ENCODE data around the gene RDX.
"Not testable (repeated sequence)": the region's sequence is repeated elsewhere in the genome, so short reads cannot be mapped to it uniquely, and the experiment has no call there.

Gene RDX

DNA sequence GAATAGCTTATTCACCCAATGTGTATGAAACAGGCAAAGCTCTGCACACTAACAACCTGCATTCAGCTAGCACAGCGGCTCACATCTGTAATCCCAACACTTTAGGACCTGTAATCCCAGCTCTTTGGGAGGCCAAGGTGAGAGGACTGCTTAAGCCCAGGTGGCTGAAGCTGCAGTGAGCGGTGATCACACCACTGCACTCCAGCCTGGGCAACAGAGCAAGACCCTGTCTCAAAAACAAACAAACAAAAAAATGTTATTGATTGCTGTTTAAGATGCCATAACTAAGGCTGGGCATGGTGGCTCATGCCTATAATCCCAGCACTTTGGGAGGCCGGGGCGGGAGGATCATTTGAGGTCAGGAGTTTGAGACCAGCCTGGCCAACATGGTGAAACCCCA is 15.8 kb downstream of the RDX start:
- Mint-ChIP-seq H3K36me3 (ENCODE audit: insufficient read depth) (peaks cover 17% of the 10 kb centered on the region), H3K4me1 (ENCODE audit: low read depth in 2 of 2) (peaks cover 10% of the 10 kb centered on the region in 2 donors)
- H3K9me3 Mint-ChIP-seq; H3K4me3 Mint-ChIP-seq; H3K27ac Mint-ChIP-seq; ATAC-seq (replicated peaks); H3K27me3 Mint-ChIP-seq; DNase-seq: not testable (repeated sequence)

DNA sequence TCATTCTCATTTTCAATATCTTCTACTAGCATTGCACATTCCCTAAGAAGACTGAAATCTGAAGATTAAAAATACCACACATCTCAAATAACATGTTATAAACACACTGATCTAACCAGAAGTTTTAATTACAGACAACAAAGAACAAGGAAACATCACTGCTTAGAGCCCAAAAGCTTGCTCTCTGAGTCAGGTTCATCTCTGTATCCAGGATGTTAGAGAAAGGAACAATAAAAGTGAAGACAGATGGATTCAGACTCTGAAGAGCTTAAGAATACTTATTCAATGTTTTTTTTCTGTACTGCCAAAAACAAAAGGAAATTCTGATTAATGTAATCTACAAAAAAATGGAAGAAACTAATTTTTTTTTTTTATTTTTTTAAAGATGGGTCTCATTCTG is 16.5 kb downstream of the RDX start:
- ATAC-seq (replicated peaks) (no peak), DNase-seq (no peak)
- no peak overlapping the region for H3K27ac Mint-ChIP-seq
- no peaks in the 10 kb centered on the region for H3K27me3 Mint-ChIP-seq
- H3K4me1 Mint-ChIP-seq (ENCODE audit: low read depth in 2 of 2), result peaks cover 10% of the 10 kb centered on the region in 2 donors
- no peak overlapping the region for H3K4me3 Mint-ChIP-seq
- peaks cover 17% of the 10 kb centered on the region for H3K36me3 Mint-ChIP-seq (ENCODE audit: insufficient read depth)
- H3K9me3 Mint-ChIP-seq, result no peaks in the 10 kb centered on the region

DNA sequence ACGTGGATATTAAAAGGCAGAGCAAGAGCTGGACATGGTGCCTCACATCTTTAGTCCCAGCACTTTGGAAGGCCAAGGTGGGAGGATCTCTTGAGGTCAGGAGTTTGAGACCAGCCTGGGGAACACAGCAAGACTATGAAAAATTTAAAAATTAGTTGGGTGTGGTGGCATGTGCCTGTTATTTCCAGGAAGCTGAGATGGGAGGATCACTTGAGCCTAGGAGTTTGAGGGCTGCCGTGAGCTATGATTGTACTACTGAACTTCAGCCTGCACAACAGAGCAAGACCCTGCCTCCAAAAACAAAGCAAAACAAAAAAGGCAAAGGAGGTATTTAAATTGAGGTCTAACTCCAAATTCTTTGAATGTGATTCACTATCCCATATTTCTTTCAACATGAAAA is 23.5 kb downstream of the RDX start:
- DNase-seq, result no peak
- Mint-ChIP-seq H3K27ac (peak overlapping the region in 1 of 2 donors; percentile 53), H3K4me3 (no peak overlapping the region), H3K9me3 (no peaks in the 10 kb centered on the region), H3K27me3 (no peaks in the 10 kb centered on the region), H3K36me3 (ENCODE audit: insufficient read depth) (peaks cover 30% of the 10 kb centered on the region), H3K4me1 (ENCODE audit: low read depth in 2 of 2) (peaks cover 1 to 12% of the 10 kb centered on the region in 2 donors)
- ATAC-seq (replicated peaks), result no peak

DNA sequence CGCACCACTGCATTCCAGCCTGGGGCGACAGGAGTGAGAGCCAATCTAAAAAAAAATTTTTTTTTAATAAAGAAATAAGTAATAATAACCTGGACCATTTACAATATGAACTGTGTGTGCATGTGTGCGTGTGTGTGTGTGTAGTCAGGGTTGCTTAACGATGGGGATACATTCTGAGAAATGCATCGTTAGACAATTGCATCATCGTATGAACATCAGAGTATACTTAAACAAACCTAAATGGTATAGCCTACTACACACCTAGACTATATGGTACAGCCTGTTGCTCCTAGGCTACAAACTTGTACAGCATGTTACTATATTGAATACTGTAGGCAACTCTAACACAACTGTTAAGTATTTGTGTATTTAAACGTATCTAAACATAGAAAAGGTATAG is 26.4 kb downstream of the RDX start:
- Mint-ChIP-seq H3K4me3 (no peak overlapping the region), H3K9me3 (no peaks in the 10 kb centered on the region), H3K4me1 (ENCODE audit: low read depth in 2 of 2) (peaks cover 5 to 12% of the 10 kb centered on the region in 2 donors), H3K27me3 (no peaks in the 10 kb centered on the region), H3K36me3 (ENCODE audit: insufficient read depth) (peaks cover 21% of the 10 kb centered on the region), H3K27ac (no peak overlapping the region)
- no peak for DNase-seq
- no peak for ATAC-seq (replicated peaks)

DNA sequence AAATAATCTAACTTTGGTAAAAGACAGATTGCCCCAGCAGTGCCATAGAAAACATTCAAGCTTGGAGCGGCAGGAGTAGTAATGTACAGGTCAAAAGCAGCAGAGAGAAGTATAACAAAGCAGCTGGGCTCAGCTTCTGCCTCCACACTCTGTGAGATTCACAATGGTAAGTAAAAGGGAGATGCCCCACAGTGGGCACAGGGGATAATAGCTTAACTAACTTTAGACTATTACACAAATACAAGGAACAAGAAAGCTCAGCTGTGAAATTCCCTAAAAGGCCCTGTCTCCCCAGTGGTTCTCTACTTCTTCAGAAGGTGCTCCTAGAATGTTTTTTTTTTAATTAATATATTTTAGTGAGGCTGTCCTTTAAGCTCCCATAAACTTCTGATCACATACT is 28.0 kb downstream of the RDX start:
- ATAC-seq (replicated peaks) (no peak), DNase-seq (no peak)
- H3K4me3 Mint-ChIP-seq, result no peak overlapping the region
- H3K9me3 Mint-ChIP-seq, result no peaks in the 10 kb centered on the region
- peaks cover 3 to 12% of the 10 kb centered on the region in 2 donors for H3K4me1 Mint-ChIP-seq (ENCODE audit: low read depth in 2 of 2)
- H3K36me3 Mint-ChIP-seq (ENCODE audit: insufficient read depth), result peaks cover 22% of the 10 kb centered on the region
- no peaks in the 10 kb centered on the region for H3K27me3 Mint-ChIP-seq
- H3K27ac Mint-ChIP-seq, result no peak overlapping the region

DNA sequence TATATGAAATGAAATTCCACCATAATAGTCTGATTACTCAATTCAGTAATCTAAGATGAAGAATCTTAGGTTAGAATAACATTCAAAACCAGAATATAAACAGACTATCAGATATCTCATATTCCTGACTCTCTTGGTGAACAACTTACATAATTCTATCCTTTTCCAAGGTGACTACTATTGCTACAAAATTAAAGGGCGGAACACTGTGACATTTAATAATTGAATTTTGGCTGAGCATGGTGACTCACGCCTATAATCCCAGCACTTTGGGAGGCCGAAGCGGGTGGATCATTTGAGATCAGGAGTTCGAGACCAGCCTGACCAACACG is 34.4 kb downstream of the RDX start:
- no peaks in the 10 kb centered on the region for H3K9me3 Mint-ChIP-seq
- no peak for ATAC-seq (replicated peaks)
- peaks cover 3% of the 10 kb centered on the region in 2 donors for H3K4me1 Mint-ChIP-seq (ENCODE audit: low read depth in 2 of 2)
- no peak overlapping the region for H3K27ac Mint-ChIP-seq
- no peak for DNase-seq
- H3K27me3 Mint-ChIP-seq, result no peaks in the 10 kb centered on the region
- no peak overlapping the region for H3K4me3 Mint-ChIP-seq
- peaks cover 40% of the 10 kb centered on the region for H3K36me3 Mint-ChIP-seq (ENCODE audit: insufficient read depth)

DNA sequence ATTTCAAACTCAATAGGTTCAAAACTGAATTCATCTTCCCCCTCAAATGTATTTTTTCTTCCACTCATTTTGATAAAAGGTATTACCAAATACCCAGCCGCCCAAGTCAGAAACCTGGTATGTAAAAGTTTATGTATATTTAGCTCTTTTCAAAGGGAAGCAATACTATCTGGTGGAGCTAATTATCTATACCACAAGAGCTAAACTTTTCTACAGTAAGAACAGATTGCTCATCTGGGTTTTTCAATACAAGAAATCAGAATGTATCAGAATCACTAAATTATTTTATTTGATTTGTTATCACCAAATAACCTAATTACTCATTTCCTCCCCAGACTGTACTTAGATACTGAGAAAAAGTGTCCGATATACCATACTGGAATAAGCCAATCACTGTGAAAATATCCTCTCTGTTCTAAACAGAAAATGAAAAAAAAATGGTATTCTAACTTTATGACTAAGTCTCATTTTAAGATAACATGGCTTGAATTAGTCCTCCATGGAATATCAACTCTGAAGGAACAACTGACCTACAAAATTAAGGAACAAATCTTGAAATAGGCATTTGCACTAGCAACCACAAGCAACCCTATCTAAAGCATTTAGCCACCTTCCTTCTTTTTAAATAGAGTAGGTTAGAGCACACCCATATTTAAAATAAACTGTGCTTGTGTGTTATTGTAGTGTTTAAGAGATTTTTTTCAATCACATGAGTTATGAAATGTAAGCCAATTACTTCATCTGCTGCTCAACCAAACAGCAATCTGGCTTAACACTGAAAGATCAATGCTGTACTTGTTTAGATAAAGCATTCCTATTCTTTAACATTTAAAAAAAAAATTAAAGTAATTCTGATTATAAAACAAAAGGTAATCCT is 35.0 kb downstream of the RDX start:
- H3K36me3 Mint-ChIP-seq (ENCODE audit: insufficient read depth), result peaks cover 40% of the 10 kb centered on the region

DNA sequence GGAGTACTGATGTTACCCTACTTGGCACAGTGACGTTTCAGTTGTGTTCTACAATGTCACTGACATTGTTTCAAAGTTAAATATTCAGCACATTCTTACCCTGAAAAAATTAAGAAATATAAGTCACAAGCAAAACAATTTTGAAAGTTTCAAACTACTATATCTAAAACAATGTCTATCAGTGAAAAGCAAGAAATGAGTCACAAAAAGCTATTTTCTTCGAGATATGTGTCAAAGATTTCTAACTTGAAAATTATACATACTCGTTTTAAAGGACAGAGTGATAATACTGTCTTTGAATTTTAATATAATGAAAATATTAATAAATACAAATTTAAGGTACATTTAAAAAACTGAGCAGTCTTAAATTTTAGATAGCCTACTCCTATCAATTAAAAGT is 42.9 kb downstream of the RDX start:
- peaks cover 18% of the 10 kb centered on the region for H3K36me3 Mint-ChIP-seq (ENCODE audit: insufficient read depth)
- H3K4me3 Mint-ChIP-seq, result no peak overlapping the region
- no peak overlapping the region for H3K27ac Mint-ChIP-seq
- ATAC-seq (replicated peaks), result no peak
- no peaks in the 10 kb centered on the region for H3K9me3 Mint-ChIP-seq
- no peaks in the 10 kb centered on the region for H3K27me3 Mint-ChIP-seq
- no peak for DNase-seq
- no peaks in the 10 kb centered on the region for H3K4me1 Mint-ChIP-seq (ENCODE audit: low read depth in 2 of 2)

More for the DNA sequence above, 35.0 kb downstream of the RDX start:
- DNase-seq, result no peak
- Mint-ChIP-seq H3K9me3 (no peaks in the 10 kb centered on the region), H3K27ac (no peak overlapping the region), H3K4me1 (ENCODE audit: low read depth in 2 of 2) (peaks cover 3% of the 10 kb centered on the region in 2 donors), H3K4me3 (no peak overlapping the region), H3K27me3 (no peaks in the 10 kb centered on the region)
- no peak for ATAC-seq (replicated peaks)

DNA sequence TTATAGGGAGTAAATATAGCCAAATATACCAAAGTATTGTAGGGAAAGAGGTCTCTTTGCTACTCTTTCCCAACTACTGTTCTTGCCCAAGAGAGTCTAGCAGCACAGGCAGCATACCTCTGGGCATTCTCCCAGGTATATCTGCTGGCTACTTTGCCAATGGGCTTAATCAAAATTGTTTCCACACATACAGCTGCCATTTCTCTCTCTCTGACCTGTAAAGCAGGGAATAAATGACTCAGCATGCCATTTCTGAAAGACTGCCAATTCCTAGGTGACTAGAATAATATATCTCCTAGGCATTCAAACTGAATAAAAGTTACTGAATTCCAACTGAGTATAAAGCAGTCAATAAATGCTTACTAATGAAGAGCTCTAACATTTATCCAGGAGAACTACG is 44.6 kb downstream of the RDX start:
- H3K4me1 Mint-ChIP-seq (ENCODE audit: low read depth in 2 of 2), result no peaks in the 10 kb centered on the region
- peaks cover 8% of the 10 kb centered on the region for H3K36me3 Mint-ChIP-seq (ENCODE audit: insufficient read depth)
- H3K9me3 Mint-ChIP-seq, result no peaks in the 10 kb centered on the region
- DNase-seq (no peak), ATAC-seq (replicated peaks) (no peak)
- no peak overlapping the region for H3K27ac Mint-ChIP-seq
- H3K27me3 Mint-ChIP-seq, result no peaks in the 10 kb centered on the region
- no peak overlapping the region for H3K4me3 Mint-ChIP-seq

DNA sequence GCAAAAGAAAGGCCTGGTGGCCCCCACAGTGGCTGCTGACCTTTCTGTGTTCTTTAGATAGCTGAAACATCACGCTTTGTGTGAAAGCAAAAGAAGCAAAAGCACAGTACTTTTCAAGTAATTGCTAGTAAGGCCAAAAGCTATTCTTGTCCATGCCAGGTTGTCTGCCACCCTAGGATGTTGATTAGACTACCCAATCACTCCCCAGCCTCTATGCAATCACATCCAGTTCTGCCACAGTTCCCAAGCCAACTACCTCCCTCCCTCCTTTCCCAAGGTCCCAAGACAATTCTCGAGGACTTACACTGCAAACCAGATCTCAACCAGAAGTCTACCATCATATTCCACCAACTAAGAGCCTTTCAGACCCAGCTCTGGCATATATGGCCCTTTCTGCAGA is 46.2 kb downstream of the RDX start:
- peaks cover 15% of the 10 kb centered on the region for H3K36me3 Mint-ChIP-seq (ENCODE audit: insufficient read depth)
- no peak overlapping the region for H3K4me3 Mint-ChIP-seq
- H3K27me3 Mint-ChIP-seq, result no peaks in the 10 kb centered on the region
- ATAC-seq (replicated peaks), result no peak
- no peaks in the 10 kb centered on the region for H3K4me1 Mint-ChIP-seq (ENCODE audit: low read depth in 2 of 2)
- peak overlapping the region in 1 of 2 donors; percentile 12 for H3K27ac Mint-ChIP-seq
- no peak for DNase-seq
- no peaks in the 10 kb centered on the region for H3K9me3 Mint-ChIP-seq

DNA sequence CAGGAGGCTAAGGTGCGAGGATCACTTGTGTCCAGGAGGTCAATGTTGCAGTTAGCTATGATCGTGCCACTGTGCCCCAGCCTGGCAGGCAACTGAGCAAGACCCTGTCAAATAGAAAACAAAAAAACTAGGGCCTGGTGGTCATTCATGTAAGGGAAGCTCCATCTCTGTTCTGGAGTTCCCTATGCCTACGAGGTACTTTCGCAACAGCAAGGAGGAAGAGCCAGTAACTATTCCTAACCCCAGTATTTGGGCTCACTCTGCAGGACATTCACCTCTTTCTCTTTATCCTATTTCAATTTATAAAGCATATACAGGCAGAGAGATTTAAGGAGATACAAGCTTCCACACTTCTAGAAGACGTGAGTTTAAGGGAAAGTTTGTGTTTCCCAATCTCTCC is 46.6 kb downstream of the RDX start:
- H3K27ac Mint-ChIP-seq, result no peak overlapping the region
- H3K36me3 Mint-ChIP-seq (ENCODE audit: insufficient read depth), result peaks cover 14% of the 10 kb centered on the region
- H3K9me3 Mint-ChIP-seq, result no peaks in the 10 kb centered on the region
- ATAC-seq (replicated peaks) (no peak), DNase-seq (no peak)
- H3K27me3 Mint-ChIP-seq, result no peaks in the 10 kb centered on the region
- no peak overlapping the region for H3K4me3 Mint-ChIP-seq
- H3K4me1 Mint-ChIP-seq (ENCODE audit: low read depth in 2 of 2), result no peaks in the 10 kb centered on the region

DNA sequence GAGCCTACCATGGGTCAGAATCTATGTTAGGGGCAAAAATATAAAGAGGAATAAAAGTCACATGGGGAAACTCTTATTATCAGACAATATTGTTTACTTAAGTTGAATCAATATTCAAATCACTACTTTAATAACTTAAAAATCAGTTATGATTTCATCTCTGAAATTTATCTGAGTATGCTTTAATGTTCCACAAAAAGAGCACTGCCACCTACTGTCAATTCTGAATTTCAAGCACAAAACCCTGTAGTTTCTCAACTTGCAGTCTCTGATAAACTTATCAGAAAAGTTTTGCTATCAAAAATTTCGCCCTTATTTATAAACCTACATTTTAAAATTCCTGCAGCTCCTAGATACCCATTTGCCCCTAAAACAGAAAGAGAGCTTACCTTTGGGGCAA is 47.3 kb downstream of the RDX start:
- no peak overlapping the region for H3K27ac Mint-ChIP-seq
- DNase-seq (no peak), ATAC-seq (replicated peaks) (no peak)
- no peak overlapping the region for H3K4me3 Mint-ChIP-seq
- no peaks in the 10 kb centered on the region for H3K9me3 Mint-ChIP-seq
- H3K36me3 Mint-ChIP-seq (ENCODE audit: insufficient read depth), result peaks cover 15% of the 10 kb centered on the region
- no peaks in the 10 kb centered on the region for H3K27me3 Mint-ChIP-seq
- H3K4me1 Mint-ChIP-seq (ENCODE audit: low read depth in 2 of 2), result no peaks in the 10 kb centered on the region

DNA sequence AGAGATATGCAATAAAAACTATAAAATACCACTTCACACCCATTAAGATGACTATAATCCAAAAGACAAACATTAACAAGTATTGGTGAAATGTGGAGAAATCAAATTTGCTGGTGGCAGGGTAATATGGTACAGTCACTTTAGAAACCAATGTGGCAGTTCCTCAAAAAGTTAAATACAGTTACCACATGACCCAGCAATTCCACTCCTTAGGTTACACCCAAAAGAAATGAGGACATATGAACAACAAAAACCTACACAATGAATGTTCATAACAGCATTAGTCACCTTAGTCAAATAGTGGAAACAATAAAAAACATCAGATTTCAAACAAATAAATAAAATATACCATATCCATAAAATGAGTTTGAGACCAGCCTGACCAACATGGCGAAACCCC is 52.6 kb downstream of the RDX start:
- peaks cover 0 to 1% of the 10 kb centered on the region in 2 donors for H3K4me1 Mint-ChIP-seq (ENCODE audit: low read depth in 2 of 2)
- H3K27ac Mint-ChIP-seq, result peak overlapping the region in 1 of 2 donors; percentile 10
- H3K27me3 Mint-ChIP-seq, result no peaks in the 10 kb centered on the region
- no peak for ATAC-seq (replicated peaks)
- no peak for DNase-seq
- H3K9me3 Mint-ChIP-seq, result no peaks in the 10 kb centered on the region
- peaks cover 31% of the 10 kb centered on the region for H3K36me3 Mint-ChIP-seq (ENCODE audit: insufficient read depth)
- no peak overlapping the region for H3K4me3 Mint-ChIP-seq

DNA sequence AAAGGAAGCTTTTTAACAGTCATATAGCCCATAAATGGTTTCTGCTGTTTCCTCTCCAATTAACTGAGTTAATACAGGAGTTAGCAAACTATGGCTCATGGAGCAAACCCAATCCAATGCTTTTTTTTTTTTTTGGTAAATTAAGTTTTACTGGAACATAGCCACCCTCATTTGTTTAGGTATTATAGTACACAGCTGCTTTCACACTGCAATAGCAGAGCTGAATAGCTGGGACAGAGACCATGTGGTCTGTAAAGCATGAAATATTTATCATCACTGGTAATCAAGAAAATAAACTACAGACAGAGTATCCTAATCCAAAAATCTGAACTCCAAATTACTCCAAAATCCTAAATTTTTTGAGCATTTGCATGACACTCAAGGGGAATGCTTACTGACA is 53.7 kb downstream of the RDX start:
- DNase-seq (no peak), ATAC-seq (replicated peaks) (no peak)
- Mint-ChIP-seq H3K36me3 (ENCODE audit: insufficient read depth) (peaks cover 41% of the 10 kb centered on the region), H3K4me1 (ENCODE audit: low read depth in 2 of 2) (peaks cover 0 to 1% of the 10 kb centered on the region in 2 donors), H3K4me3 (no peak overlapping the region), H3K27me3 (no peaks in the 10 kb centered on the region), H3K9me3 (no peaks in the 10 kb centered on the region), H3K27ac (no peak overlapping the region)
